NK-92 (cell line): ENCODE results near the gene PTPRK.

Source experiments
- DNase-seq: peaks from one replicate; lab custom pipeline; 2025; ENCODE audit not compliant: unreplicated experiment; lab: John Stamatoyannopoulos, UW

Gene PTPRK

GRCh38 chr6:128156321-128157111, 363.9 kb downstream of the PTPRK start:
- DNase-seq: no peak

- no peak for DNase-seq
Measured at GRCh38 chr6:128155826-128156225, 364.6 kb downstream of the PTPRK start.

GRCh38 chr6:128152551-128152950, 367.8 kb downstream of the PTPRK start:
- DNase-seq: no peak

GRCh38 chr6:128150376-128150775, 370.0 kb downstream of the PTPRK start:
- DNase-seq: no peak

- no peak for DNase-seq
Measured at GRCh38 chr6:128149796-128150195, 370.6 kb downstream of the PTPRK start.

GRCh38 chr6:128144320-128144719, 376.1 kb downstream of the PTPRK start:
- DNase-seq: no peak

DNA sequence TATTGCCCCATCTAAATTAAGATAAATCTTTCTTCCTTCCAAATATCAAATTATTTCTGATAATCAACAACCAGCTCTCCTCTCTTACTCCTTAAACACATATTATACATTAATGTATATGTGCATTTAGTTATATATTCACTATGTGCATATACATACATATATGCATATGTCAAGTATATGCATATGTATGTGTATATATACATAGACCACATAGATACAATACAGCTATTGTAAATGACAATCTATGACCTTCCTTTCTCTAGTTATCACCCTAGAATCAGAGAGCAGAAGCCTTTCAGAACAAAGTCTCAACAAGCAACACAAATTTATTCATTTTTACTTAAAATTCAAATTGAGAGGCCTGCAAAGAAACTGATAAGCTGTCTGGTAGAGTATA, 378.5 kb downstream of the PTPRK start:
- no peak for DNase-seq

- no peak for DNase-seq
Measured at GRCh38 chr6:128139519-128139918, 380.9 kb downstream of the PTPRK start.

- no peak for DNase-seq
Measured at GRCh38 chr6:128138694-128139093, 381.7 kb downstream of the PTPRK start.

DNA sequence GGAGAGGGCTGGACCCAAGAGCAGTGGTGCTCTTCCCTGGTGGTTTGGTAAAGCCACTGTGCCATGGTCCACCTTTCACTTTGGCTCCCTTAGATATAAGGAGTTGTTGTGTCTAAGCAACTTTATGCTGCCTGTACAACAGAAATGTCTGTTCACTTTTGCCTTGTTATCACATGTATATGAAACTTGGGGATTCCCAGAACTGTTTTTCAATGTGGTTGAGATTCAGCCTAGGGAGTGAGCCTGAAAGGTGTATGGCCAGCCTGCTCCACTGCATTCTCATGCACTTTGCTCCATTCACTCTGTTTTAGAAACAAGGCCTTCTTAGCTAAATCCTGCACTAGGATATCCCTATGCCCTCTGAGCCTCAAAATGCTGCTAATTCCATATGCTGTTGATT, 385.1 kb downstream of the PTPRK start:
- no peak for DNase-seq

DNA sequence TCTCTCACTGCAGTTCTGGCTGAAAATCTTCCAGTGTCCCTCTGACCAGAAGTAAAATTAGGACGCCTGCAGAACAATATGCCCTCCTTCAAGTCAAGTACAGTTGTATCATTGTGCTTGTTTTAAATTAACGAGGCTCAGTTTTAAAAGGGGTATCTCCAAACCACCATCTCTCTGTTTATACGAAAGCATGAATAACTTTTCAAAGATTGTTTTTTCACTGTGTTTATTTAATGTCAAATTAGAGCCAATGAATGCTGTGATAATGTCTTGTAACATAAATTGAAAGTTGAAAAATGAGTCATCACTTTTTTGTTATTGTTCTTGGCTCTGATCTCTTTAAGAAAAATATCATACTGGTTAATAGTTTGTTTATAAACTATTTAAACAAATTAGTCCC, 388.8 kb downstream of the PTPRK start:
- DNase-seq: no peak

DNA sequence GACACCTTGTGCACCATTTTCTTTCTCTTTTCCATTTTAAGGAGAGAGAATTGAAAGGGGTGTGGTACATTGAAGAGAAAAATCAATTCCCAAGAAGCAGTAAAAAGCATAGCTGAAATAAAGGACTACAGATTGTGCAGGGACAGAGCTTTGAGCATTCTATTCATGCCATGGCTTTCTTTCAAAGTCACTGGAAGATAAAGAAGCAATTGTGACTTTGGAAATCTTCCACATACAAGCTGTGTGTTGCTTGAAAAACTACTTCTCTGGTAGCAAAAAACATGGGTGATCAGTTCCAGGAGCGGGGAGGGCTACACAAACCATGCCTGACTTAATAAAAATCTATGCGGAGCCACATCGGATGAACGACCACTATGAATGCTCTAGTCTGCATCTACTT, 389.4 kb downstream of the PTPRK start:
- DNase-seq: no peak

DNA sequence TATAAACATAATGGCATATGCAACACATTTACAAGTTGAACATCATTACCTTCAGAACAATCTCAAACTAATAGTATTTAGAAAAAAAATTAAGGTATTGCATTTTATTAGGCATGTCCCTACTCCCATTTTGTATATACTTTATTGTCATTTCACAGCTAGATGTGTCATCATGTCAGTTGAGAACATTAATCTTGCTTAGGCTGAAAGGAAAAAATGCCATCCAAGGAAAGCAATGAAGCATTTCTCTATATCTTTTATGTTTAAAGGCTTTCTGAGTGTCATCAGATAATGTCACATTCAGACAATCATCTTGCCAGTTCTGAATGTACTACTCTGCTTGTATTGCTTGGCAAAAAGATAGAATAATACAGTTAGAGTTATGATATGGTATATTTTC, 390.7 kb downstream of the PTPRK start:
- no peak for DNase-seq

GRCh38 chr6:128127650-128128049, 392.7 kb downstream of the PTPRK start:
- no peak for DNase-seq

DNA sequence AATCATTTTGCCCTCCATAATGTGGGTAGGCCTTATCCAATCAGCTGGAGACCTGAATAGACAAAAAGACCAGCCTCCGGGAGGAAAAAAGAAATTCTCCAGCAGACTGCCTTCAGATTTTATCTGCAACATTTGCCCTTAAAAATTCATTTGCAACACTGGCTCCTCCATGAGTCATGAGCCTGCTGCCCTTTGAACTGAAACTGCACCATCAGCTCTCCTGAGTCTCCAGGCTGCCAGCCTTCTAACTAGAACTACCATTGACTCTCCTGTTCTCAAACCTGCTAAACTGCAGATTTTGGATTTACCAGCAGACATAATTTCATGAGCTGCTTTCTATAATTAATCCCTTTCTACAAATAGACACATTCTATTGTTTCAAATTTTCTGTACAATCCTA, 395.7 kb downstream of the PTPRK start:
- no peak for DNase-seq

DNA sequence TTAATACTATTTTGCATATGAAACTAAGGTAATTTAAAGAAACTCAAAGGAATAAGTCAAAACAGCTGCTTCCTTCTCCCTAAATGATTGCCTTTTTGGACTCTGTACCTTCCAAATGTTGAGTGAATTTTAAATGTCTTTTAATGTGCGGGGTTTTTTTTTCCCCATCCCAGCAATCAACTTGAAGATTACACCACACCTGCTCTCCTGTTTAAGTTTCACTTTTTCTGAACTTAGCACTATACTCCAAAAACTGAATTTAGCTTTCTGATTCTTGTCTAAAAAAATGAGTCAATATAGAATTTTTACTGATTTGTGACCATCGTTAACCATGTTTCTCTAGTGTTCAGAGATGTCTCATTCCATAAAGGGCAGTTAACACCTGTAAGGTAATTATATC, 398.8 kb downstream of the PTPRK start:
- no peak for DNase-seq

DNA sequence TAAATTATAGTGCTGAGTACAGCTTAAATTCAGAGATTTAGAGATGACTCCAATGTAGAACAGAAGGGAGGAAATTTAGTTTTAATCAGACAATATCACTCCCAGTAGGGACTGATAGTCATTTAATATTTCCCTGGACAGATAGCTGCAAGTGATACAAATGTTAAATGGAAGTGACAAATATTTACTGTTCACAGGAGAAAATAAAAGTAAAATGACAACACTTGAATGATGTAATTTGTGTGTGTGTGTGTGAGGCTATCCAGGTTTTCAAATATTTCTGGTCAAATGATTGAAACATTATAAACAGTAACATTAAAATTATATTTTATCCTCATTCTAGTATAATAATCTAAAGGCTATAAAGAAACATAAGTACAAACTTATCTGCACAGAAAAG, 399.2 kb downstream of the PTPRK start:
- DNase-seq: no peak

- DNase-seq: no peak
Measured at GRCh38 chr6:128118401-128118800, 402.0 kb downstream of the PTPRK start.

DNA sequence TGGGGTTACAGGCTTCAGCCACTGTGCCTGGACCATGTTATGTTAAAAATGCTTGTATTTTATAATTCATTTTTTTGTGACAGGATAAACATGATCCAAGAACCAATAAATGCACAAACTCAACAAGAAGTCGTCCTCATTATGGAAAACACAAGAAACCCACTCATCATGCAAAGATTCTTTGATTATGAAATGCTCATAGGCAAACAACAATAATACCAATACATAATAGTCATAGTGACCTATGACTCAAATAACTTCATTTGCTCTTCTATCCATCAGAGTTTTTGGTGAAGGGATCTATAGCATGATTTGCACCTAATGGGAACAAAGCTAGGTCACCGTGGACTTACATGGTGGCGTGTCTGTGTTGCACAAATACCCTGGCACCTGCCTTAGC, 402.5 kb downstream of the PTPRK start:
- DNase-seq: no peak

DNA sequence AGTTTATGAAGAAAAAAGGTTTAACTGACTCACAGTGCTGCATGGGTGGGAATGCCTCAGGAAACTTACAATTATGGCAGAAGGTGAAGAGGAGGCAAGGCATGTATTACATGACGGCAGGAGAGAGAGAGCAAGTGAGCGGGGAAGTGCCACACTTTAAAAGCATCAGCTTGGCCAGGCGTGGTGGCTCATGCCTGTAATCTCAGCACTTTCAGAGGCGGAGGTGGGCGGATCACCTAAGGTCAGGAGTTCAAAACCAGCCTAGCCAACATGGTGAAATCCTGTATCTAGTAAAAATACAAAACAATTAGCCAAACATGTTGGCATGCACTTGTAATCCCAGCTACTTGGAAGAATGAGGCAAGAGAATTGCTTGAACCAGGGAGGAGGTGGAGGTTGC, 406.2 kb downstream of the PTPRK start:
- DNase-seq: no peak

DNA sequence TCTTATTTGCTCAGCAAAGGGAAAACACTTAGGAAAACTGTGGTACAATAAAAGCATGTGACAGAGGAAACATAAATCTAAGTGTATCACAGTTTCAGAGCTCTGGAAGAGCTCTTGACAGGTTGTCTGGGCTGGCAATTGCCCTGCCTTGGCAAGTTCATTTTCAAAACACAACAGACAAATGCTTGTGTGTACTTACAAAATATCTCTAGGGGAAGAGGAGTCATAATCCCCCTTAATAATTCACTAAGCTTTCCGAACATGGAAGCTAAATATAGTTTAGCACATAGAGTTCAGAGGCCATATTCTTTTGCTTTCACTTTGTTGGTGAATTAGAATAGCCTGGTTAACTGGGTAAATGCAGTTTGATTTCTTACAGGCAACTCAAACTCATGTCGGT, 407.9 kb downstream of the PTPRK start:
- DNase-seq: no peak

- DNase-seq: no peak
Measured at GRCh38 chr6:128111096-128111495, 409.3 kb downstream of the PTPRK start.

DNA sequence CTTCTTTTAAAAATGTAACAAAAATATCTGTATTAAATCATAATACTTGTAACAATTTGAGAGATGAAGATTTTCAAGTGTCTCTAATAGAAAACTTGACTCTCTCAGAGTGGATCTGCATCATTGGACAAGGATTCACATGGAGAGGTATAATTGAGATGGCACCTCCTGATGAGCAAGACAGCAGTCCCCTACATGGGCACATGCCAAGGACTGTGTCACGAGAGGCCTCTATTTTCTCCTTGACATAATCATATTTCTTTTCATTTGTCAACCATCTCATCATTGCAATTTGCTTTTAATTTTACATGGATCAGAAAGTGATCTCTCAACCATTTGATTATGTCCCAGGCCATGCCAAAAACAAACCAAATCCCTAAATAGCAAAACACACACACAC, 412.7 kb downstream of the PTPRK start:
- DNase-seq: no peak
